ENCODE measurements around the gene KLK4. TPM values are rescaled to one million over a fixed set of nuclear protein-coding genes. Genes with fewer than 3 reads are reported as not detected.

Gene KLK4
- total RNA-seq, 1 donor from 2014 or later: not detected

DNA sequence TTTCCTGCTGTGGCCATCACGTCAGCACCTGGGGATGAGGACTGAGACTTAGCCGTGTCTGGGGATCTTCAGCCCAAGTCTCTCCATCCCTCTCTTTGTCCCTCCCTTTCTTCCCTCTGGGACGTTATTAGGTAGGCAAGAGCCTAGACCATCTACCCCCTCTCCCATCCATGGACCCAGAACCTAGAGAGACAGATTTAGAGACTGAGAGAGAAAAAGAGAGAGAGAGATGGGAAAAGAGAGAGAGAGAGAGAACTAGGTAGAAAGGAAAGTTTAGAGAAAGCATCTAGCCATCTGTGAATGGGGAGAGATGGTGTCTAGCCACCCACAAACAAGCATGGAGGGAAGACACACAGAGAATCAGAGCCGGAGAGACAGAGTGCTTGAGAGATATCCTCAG is 473 bp downstream of the KLK4 start:
- Histone ChIP-seq H3K9me3 (no peaks in the 10 kb centered on the region), H3K27ac (no peak overlapping the region), H3K4me1 (no peaks in the 10 kb centered on the region), H3K27me3 (no peaks in the 10 kb centered on the region), H3K4me3 (no peak overlapping the region), H3K36me3 (no peaks in the 10 kb centered on the region)
- intact Hi-C loops (cut with DNase I): no loop called here
- no peak for DNase-seq (ENCODE audit: low spot score in 2 of 2)
- TF ChIP-seq CTCF (IDR thresholded peaks at IDR 0.05): no peak

DNA sequence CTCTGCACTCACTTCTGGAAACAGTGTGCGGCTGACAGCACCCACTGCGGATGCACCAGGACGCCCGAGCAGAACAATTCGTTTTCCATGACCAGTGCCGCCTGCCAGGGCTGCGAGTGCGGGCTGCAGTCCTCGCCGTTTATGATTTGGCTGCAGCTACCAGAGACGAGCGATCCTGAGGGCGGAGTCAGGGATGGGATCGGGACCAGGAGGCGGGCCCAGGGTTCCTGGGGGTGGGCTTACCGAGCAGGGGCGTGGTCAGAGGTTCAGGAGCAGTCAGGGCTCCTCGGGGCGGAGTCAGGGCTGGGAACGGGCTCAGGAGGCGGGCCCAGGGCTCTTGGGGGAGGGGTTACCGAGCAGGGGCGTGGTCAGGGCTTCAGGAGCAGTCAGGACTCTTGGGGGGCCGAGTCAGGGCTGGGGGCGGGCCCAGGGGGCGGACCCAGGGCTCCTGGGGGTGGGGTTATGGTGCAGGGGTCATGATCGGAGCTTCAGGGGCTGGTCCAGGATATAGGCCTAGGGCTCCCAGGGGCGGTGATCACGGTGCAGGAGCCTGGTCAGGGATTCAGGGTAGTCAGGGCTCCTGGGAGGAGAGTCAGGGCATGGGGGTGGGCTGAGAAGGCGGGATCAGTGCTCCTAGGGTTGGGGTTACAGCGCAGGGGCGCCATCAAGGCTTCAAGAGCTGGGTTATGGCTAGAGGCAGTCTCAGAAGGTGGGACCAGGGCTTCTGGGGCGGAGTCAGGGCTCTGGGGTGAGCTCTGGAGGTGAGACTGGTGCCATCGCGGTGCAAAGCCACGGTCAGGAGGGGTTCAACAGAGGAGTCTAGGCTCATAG is 1.7 kb downstream of the KLK4 start:
- intact Hi-C loops (cut with DNase I): no loop called here
- H3K4me3 ChIP-seq: no peak overlapping the region
- no peaks in the 10 kb centered on the region for H3K4me1 ChIP-seq
- no peak for TF ChIP-seq CTCF (IDR thresholded peaks at IDR 0.05)
- no peaks in the 10 kb centered on the region for H3K36me3 ChIP-seq
- no peak for DNase-seq (ENCODE audit: low spot score in 2 of 2)
- no peak overlapping the region for H3K27ac ChIP-seq
- H3K27me3 ChIP-seq: no peaks in the 10 kb centered on the region
- H3K9me3 ChIP-seq: no peaks in the 10 kb centered on the region

GRCh38 chr19:50908336-50908735 is 2.9 kb downstream of the KLK4 start:
- no peak for TF ChIP-seq CTCF (IDR thresholded peaks at IDR 0.05)
- H3K9me3 ChIP-seq: no peaks in the 10 kb centered on the region
- intact Hi-C loops (cut with DNase I): no loop called here
- no peaks in the 10 kb centered on the region for H3K4me1 ChIP-seq
- no peak overlapping the region for H3K4me3 ChIP-seq
- no peaks in the 10 kb centered on the region for H3K36me3 ChIP-seq
- H3K27me3 ChIP-seq: no peaks in the 10 kb centered on the region
- no peak for DNase-seq (ENCODE audit: low spot score in 2 of 2)
- H3K27ac ChIP-seq: no peak overlapping the region

DNA sequence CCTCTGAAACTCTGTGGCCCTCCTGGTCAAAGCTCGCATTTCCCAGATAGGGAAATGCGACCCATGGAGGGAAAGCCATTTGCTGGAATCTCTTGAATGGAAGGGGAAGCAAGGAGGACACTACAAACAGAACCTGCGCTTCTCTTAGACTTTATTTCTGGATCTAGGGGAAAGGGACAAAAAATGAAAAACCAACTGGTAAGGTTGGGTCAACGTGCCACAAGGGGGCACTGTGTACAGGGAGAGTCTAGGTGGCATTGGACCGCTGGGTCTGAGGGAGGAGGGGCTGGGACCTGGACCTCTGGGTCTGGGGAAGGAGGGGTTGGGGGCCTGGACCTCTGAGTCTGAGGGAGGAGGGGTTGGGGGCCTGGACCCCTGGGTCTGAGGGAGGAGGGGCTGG is 5.0 kb downstream of the KLK4 start:
- intact Hi-C loops (cut with DNase I): no loop called here
- no peaks in the 10 kb centered on the region for H3K27me3 ChIP-seq

GRCh38 chr19:50902640-50903039 is 8.6 kb downstream of the KLK4 start:
- intact Hi-C loops (cut with DNase I): no loop called here
- no peak for DNase-seq (ENCODE audit: low spot score in 2 of 2)
- no peak for TF ChIP-seq CTCF (IDR thresholded peaks at IDR 0.05)

More for the DNA sequence above, 5.0 kb downstream of the KLK4 start:
- Histone ChIP-seq H3K36me3 (no peaks in the 10 kb centered on the region), H3K27ac (no peak overlapping the region), H3K4me1 (no peaks in the 10 kb centered on the region), H3K9me3 (no peaks in the 10 kb centered on the region), H3K4me3 (no peak overlapping the region)
- DNase-seq (ENCODE audit: low spot score in 2 of 2): no peak
- TF ChIP-seq CTCF (IDR thresholded peaks at IDR 0.05): no peak

More at GRCh38 chr19:50902640-50903039, 8.6 kb downstream of the KLK4 start:
- no peaks in the 10 kb centered on the region for H3K36me3 ChIP-seq
- H3K27ac ChIP-seq: no peak overlapping the region
- H3K27me3 ChIP-seq: no peaks in the 10 kb centered on the region
- H3K4me3 ChIP-seq: no peak overlapping the region
- no peaks in the 10 kb centered on the region for H3K9me3 ChIP-seq
- H3K4me1 ChIP-seq: no peaks in the 10 kb centered on the region
